ENCODE results near the gene BLVRA.
A peak's percentile ranks its signal among the peaks of the same experiment; 100 is the strongest.
"Not testable (repeated sequence)": the region's sequence is repeated elsewhere in the genome, so short reads cannot be mapped to it uniquely, and the experiment has no call there.

BLVRA gene

GRCh38 chr7:43803865-43804264 is 45.4 kb downstream of the BLVRA start:
- H3K9ac ChIP-seq (ENCODE audit: low read length) = no peak overlapping the region
- no peaks in the 10 kb centered on the region for H4K20me1 ChIP-seq (ENCODE audit: insufficient read depth, low read length)
- H3K27me3 ChIP-seq (ENCODE audit: low read depth, low read length) = no peaks in the 10 kb centered on the region
- TF ChIP-seq EZH2phosphoT487 (IDR thresholded peaks at IDR 0.05; ENCODE audit: low read depth) (no peak), CTCF (IDR thresholded peaks at IDR 0.05; ENCODE audit: low read depth, low read length) (no peak)
- H3K4me2 ChIP-seq (ENCODE audit: low read length) = no peak overlapping the region
- no peak overlapping the region for H2AFZ ChIP-seq (ENCODE audit: low read depth, low read length)
- H3K79me2 ChIP-seq (ENCODE audit: low read length) = no peaks in the 10 kb centered on the region
- no peaks in the 10 kb centered on the region for H3K9me3 ChIP-seq (ENCODE audit: insufficient read depth, low read length)
- no peaks in the 10 kb centered on the region for H3K36me3 ChIP-seq (replicated peaks; ENCODE audit: low read depth, low read length)
- no peaks in the 10 kb centered on the region for H3K4me1 ChIP-seq (ENCODE audit: low read length)
- H3K4me3 ChIP-seq (ENCODE audit: low read length) = no peak overlapping the region
- H3K27ac ChIP-seq (ENCODE audit: low read length) = no peak overlapping the region

GRCh38 chr7:43808410-43808809 is 49.9 kb downstream of the BLVRA start:
- Histone ChIP-seq H3K4me1 (ENCODE audit: low read length) (peaks cover 13% of the 10 kb centered on the region), H3K36me3 (replicated peaks; ENCODE audit: low read depth, low read length) (no peaks in the 10 kb centered on the region), H3K27me3 (ENCODE audit: low read depth, low read length) (no peaks in the 10 kb centered on the region), H3K4me3 (ENCODE audit: low read length) (no peak overlapping the region), H3K27ac (ENCODE audit: low read length) (no peak overlapping the region), H3K4me2 (ENCODE audit: low read length) (no peak overlapping the region), H2AFZ (ENCODE audit: low read depth, low read length) (no peak overlapping the region), H4K20me1 (ENCODE audit: insufficient read depth, low read length) (no peaks in the 10 kb centered on the region), H3K9me3 (ENCODE audit: insufficient read depth, low read length) (no peaks in the 10 kb centered on the region), H3K9ac (ENCODE audit: low read length) (no peak overlapping the region), H3K79me2 (ENCODE audit: low read length) (no peaks in the 10 kb centered on the region)
- no peak for TF ChIP-seq CTCF (IDR thresholded peaks at IDR 0.05; ENCODE audit: low read depth, low read length)
- TF ChIP-seq EZH2phosphoT487 (IDR thresholded peaks at IDR 0.05; ENCODE audit: low read depth) = no peak

- H2AFZ ChIP-seq (ENCODE audit: low read depth, low read length); H3K9ac ChIP-seq (ENCODE audit: low read length); H4K20me1 ChIP-seq (ENCODE audit: insufficient read depth, low read length); H3K27ac ChIP-seq (ENCODE audit: low read length); H3K9me3 ChIP-seq (ENCODE audit: insufficient read depth, low read length); H3K4me3 ChIP-seq (ENCODE audit: low read length); H3K36me3 ChIP-seq (replicated peaks; ENCODE audit: low read depth, low read length); H3K79me2 ChIP-seq (ENCODE audit: low read length); H3K27me3 ChIP-seq (ENCODE audit: low read depth, low read length): not testable (repeated sequence)
- Histone ChIP-seq H3K4me2 (ENCODE audit: low read length) (peak overlapping the region; percentile 21), H3K4me1 (ENCODE audit: low read length) (peaks cover 13% of the 10 kb centered on the region)
- peak; percentile 62 for TF ChIP-seq CTCF (IDR thresholded peaks at IDR 0.05; ENCODE audit: low read depth, low read length)
Observed at GRCh38 chr7:43810195-43810941, 51.9 kb downstream of the BLVRA start.

- H2AFZ ChIP-seq (ENCODE audit: low read depth, low read length) = no peak overlapping the region
- no peak overlapping the region for H3K4me2 ChIP-seq (ENCODE audit: low read length)
- H3K36me3 ChIP-seq (replicated peaks; ENCODE audit: low read depth, low read length) = no peaks in the 10 kb centered on the region
- peaks cover 7% of the 10 kb centered on the region; the same call in 1 of the 2 replicates for H3K27me3 ChIP-seq (ENCODE audit: low read depth, low read length)
- H3K4me1 ChIP-seq (ENCODE audit: low read length) = peaks cover 5% of the 10 kb centered on the region
- no peak overlapping the region for H3K4me3 ChIP-seq (ENCODE audit: low read length)
- no peaks in the 10 kb centered on the region for H4K20me1 ChIP-seq (ENCODE audit: insufficient read depth, low read length)
- no peak for TF ChIP-seq EZH2phosphoT487 (IDR thresholded peaks at IDR 0.05; ENCODE audit: low read depth)
- TF ChIP-seq CTCF (IDR thresholded peaks at IDR 0.05; ENCODE audit: low read depth, low read length) = no peak
- no peaks in the 10 kb centered on the region for H3K79me2 ChIP-seq (ENCODE audit: low read length)
- no peak overlapping the region for H3K27ac ChIP-seq (ENCODE audit: low read length)
- no peaks in the 10 kb centered on the region for H3K9me3 ChIP-seq (ENCODE audit: insufficient read depth, low read length)
- H3K9ac ChIP-seq (ENCODE audit: low read length) = no peak overlapping the region
Observed at GRCh38 chr7:43815373-43815772, 56.9 kb downstream of the BLVRA start.

GRCh38 chr7:43816046-43816797 is 57.7 kb downstream of the BLVRA start:
- not testable (repeated sequence) for H3K4me3 ChIP-seq (ENCODE audit: low read length); H3K9me3 ChIP-seq (ENCODE audit: insufficient read depth, low read length); H3K27me3 ChIP-seq (ENCODE audit: low read depth, low read length); H3K27ac ChIP-seq (ENCODE audit: low read length); H4K20me1 ChIP-seq (ENCODE audit: insufficient read depth, low read length); H3K4me2 ChIP-seq (ENCODE audit: low read length); H3K9ac ChIP-seq (ENCODE audit: low read length); H2AFZ ChIP-seq (ENCODE audit: low read depth, low read length); H3K36me3 ChIP-seq (replicated peaks; ENCODE audit: low read depth, low read length); H3K4me1 ChIP-seq (ENCODE audit: low read length); H3K79me2 ChIP-seq (ENCODE audit: low read length)

- H3K9me3 ChIP-seq (ENCODE audit: insufficient read depth, low read length); H3K9ac ChIP-seq (ENCODE audit: low read length); H4K20me1 ChIP-seq (ENCODE audit: insufficient read depth, low read length); H2AFZ ChIP-seq (ENCODE audit: low read depth, low read length); H3K27me3 ChIP-seq (ENCODE audit: low read depth, low read length); H3K36me3 ChIP-seq (replicated peaks; ENCODE audit: low read depth, low read length); H3K79me2 ChIP-seq (ENCODE audit: low read length); H3K27ac ChIP-seq (ENCODE audit: low read length): not testable (repeated sequence)
- H3K4me2 ChIP-seq (ENCODE audit: low read length) = peak overlapping the region; percentile 30
- peak overlapping the region; percentile 14 for H3K4me3 ChIP-seq (ENCODE audit: low read length)
- H3K4me1 ChIP-seq (ENCODE audit: low read length) = peaks cover 25% of the 10 kb centered on the region
Observed at GRCh38 chr7:43823425-43823824, 64.9 kb downstream of the BLVRA start.

Measured in OCI-LY3 (cell line).